Measurements from ENCODE around the gene ALOX15B.

DNA sequence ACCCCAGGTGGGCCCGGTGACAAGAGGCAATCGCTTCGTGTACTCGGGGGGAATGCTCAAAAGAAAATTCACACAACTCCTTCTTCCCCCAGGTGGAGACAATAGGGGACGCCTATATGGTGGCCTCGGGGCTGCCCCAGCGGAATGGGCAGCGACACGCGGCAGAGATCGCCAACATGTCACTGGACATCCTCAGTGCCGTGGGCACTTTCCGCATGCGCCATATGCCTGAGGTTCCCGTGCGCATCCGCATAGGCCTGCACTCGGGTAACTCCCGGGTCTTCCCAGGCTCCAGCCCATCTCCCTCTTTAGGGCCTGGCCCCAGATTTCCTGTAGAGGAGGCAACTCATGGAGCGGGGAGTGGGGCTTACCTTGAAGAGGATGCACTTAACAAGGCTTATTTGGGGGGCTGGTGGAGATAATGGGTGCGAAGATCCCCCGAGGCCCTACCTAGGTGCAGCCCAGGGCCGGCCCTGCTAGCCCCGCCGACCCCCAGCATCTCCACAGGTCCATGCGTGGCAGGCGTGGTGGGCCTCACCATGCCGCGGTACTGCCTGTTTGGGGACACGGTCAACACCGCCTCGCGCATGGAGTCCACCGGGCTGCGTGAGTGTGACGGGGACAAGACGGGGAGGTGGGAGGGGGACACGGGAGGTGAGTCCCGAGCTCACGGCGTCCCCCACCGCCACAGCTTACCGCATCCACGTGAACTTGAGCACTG is 23.5 kb upstream of the ALOX15B start:
- TF ChIP-seq SIN3A (IDR thresholded peaks at IDR 0.05; ENCODE audit: borderline replicate concordance, low read depth, low read length), result no peak
- TF ChIP-seq POLR2AphosphoS5 (IDR thresholded peaks at IDR 0.05; ENCODE audit: low read depth, low read length), result no peak
- TF ChIP-seq, protein P1, sequence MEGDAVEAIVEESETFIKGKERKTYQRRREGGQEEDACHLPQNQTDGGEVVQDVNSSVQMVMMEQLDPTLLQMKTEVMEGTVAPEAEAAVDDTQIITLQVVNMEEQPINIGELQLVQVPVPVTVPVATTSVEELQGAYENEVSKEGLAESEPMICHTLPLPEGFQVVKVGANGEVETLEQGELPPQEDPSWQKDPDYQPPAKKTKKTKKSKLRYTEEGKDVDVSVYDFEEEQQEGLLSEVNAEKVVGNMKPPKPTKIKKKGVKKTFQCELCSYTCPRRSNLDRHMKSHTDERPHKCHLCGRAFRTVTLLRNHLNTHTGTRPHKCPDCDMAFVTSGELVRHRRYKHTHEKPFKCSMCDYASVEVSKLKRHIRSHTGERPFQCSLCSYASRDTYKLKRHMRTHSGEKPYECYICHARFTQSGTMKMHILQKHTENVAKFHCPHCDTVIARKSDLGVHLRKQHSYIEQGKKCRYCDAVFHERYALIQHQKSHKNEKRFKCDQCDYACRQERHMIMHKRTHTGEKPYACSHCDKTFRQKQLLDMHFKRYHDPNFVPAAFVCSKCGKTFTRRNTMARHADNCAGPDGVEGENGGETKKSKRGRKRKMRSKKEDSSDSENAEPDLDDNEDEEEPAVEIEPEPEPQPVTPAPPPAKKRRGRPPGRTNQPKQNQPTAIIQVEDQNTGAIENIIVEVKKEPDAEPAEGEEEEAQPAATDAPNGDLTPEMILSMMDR (IDR thresholded peaks at IDR 0.05), result no peak
- TF ChIP-seq, protein P2, sequence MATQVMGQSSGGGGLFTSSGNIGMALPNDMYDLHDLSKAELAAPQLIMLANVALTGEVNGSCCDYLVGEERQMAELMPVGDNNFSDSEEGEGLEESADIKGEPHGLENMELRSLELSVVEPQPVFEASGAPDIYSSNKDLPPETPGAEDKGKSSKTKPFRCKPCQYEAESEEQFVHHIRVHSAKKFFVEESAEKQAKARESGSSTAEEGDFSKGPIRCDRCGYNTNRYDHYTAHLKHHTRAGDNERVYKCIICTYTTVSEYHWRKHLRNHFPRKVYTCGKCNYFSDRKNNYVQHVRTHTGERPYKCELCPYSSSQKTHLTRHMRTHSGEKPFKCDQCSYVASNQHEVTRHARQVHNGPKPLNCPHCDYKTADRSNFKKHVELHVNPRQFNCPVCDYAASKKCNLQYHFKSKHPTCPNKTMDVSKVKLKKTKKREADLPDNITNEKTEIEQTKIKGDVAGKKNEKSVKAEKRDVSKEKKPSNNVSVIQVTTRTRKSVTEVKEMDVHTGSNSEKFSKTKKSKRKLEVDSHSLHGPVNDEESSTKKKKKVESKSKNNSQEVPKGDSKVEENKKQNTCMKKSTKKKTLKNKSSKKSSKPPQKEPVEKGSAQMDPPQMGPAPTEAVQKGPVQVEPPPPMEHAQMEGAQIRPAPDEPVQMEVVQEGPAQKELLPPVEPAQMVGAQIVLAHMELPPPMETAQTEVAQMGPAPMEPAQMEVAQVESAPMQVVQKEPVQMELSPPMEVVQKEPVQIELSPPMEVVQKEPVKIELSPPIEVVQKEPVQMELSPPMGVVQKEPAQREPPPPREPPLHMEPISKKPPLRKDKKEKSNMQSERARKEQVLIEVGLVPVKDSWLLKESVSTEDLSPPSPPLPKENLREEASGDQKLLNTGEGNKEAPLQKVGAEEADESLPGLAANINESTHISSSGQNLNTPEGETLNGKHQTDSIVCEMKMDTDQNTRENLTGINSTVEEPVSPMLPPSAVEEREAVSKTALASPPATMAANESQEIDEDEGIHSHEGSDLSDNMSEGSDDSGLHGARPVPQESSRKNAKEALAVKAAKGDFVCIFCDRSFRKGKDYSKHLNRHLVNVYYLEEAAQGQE (IDR thresholded peaks at IDR 0.05; ENCODE audit: low read depth, low read length), result no peak
- TF ChIP-seq JUND (IDR thresholded peaks at IDR 0.05), result no peak
- TF ChIP-seq EZH2phosphoT487 (IDR thresholded peaks at IDR 0.05; ENCODE audit: borderline replicate concordance, low read depth), result no peak
- TF ChIP-seq USF1 (IDR thresholded peaks at IDR 0.05; ENCODE audit: borderline replicate concordance, low read depth), result no peak
- no peak for TF ChIP-seq NRF1 (IDR thresholded peaks at IDR 0.05; ENCODE audit: low read depth, low read length)
- TF ChIP-seq CHD2 (IDR thresholded peaks at IDR 0.05; ENCODE audit: low read length, partially characterized antibody), result no peak
- no peak for TF ChIP-seq EP300 (IDR thresholded peaks at IDR 0.05; ENCODE audit: borderline replicate concordance in 1 of 2, low read depth in 1 of 2, low read length in 1 of 2)
